Caki2 (cell line): Measurements from ENCODE around the gene OBSCN. TPM values are rescaled to one million over a fixed set of nuclear protein-coding genes. Genes with fewer than 3 reads are reported as not detected.

Experiments
- DNase-seq: peaks from one replicate; pipeline ENCODE4 v3.0.0-alpha.2; 2015; ENCODE audit warnings: low read depth
- in situ Hi-C: cut with HindIII; loops from 2 replicates; pipeline ENCODE4 v1.10.0; 2016; ENCODE audit warnings: low sequenced_read_pairs, low pct_unique_long_range_greater_than_20kb, mixed read lengths
- total RNA-seq: library from RNA; depleted of rRNA; stranded (reverse); fragments of >200 nt; shearing (Covaris generic); gene quantifications from 2 replicates; pipeline ENCODE4 v1.2.3, GENCODE V29; 2014; ENCODE audit warnings: low replicate concordance

Gene OBSCN
- total RNA-seq, 1 experiment from 2014 or later, result 16.7 TPM

- in situ Hi-C loops, result no loop called here
These were observed 141.0 kb downstream of the OBSCN start for GRCh38 chr1:228348708-228349467.

GRCh38 chr1:228349701-228350171 is 141.9 kb downstream of the OBSCN start:
- DNase-seq, result no peak
- in situ Hi-C loops, result no loop called here

More at GRCh38 chr1:228348708-228349467, 141.0 kb downstream of the OBSCN start:
- no peak for DNase-seq

- no peak for DNase-seq
- in situ Hi-C loops, result no loop called here
These were observed 142.4 kb downstream of the OBSCN start for GRCh38 chr1:228350179-228350742.

DNA sequence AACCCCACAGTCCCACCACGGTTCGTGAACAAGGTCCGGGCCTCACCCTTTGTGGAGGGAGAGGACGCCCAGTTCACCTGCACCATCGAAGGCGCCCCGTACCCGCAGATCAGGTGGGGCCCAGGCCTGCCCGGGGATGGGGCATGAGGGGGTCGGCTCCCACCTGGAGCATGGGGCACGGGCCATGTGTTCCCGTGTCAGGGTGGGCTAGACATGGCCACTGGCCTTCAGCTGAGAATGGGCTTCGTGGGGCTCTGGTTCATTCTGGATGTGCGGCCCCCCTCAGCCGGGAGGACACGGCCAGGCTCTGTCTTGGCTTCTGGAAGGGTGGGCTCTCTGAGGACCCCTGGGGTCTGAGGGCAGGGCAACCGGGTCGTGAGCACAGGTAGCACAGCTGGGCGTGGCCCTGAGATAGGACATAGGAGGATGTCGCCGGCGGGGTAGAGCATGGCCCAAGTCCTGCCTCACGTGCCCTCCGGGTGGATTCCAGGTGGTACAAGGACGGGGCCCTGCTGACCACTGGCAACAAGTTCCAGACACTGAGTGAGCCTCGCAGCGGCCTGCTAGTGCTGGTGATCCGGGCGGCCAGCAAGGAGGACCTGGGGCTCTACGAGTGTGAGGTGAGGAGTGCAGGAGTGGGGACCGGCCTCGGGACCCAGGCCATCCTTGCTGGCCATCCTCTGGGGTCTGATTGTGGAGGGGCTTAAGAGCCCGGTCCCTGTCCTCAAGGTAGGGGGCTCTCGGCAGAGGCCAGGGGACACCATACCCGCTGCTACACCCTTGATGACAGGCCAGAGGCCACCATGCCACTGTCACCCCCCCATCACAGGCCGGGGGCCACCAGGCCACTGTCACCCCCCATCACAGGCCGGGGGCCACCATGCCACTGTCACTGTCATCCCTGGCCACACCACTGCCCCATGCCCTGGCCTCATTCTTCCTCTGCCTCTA is 143.3 kb downstream of the OBSCN start:
- DNase-seq, result no peak
- in situ Hi-C loops, result no loop called here

DNA sequence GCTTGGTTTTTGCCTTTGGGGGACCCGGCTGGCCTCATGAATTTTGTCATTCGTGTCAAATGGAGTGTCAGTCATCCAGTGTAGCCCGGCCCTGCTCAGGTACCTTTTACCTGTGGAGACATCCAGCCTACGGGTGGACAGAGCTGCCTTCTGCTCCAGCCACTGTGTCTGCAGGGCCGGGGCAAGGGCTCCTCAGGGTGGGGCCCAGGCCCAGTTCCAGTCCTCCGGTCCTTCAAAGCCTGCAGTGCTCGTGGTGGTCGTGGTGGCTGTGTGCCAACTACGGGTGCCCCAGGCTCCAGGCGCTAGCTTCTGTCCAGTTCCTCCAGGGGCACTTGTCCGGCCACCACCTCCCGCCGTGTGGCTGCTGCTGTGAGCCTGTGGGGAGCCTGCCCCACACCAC is 144.0 kb downstream of the OBSCN start:
- in situ Hi-C loops, result no loop called here
- DNase-seq, result no peak

- in situ Hi-C loops, result no loop called here
- DNase-seq, result no peak
These were observed 145.0 kb downstream of the OBSCN start for GRCh38 chr1:228352677-228353481.

DNA sequence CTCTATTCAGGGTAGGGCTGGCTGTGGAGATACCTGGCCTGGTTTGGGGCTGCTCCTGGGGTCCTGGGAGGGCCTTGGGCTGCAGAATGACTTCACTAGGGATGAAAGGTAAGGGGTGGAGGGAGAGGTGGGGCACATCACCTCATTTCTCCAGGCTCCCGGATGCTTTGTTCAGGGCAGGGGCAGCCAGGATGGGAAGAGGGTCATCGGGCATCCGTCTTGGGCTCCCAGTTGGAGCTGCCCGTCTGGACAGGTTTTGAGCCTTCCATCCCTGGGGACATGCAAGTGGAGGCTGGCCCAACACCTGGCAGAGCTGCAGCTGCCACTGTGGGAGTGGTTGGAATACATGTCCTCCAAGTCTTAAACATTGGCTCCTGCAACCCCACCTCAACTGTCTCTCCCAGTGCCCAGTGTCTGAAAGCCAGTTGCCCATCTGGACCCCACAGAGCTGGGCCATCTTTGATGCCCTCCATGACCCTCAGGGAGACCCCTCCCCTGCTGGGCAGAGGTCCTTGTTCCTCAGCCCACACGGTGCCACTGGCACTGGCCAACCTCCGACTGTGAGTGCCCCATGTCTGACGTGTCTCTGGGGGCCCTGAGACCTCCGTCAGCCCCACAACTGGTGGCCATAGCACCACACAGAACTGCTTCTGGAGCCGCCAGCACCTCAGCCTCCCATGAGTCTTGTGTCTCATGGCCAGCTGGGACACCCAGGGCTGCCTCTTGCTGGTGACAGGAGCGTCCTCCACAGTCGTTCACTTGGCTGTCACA is 145.9 kb downstream of the OBSCN start:
- in situ Hi-C loops, result no loop called here

DNA sequence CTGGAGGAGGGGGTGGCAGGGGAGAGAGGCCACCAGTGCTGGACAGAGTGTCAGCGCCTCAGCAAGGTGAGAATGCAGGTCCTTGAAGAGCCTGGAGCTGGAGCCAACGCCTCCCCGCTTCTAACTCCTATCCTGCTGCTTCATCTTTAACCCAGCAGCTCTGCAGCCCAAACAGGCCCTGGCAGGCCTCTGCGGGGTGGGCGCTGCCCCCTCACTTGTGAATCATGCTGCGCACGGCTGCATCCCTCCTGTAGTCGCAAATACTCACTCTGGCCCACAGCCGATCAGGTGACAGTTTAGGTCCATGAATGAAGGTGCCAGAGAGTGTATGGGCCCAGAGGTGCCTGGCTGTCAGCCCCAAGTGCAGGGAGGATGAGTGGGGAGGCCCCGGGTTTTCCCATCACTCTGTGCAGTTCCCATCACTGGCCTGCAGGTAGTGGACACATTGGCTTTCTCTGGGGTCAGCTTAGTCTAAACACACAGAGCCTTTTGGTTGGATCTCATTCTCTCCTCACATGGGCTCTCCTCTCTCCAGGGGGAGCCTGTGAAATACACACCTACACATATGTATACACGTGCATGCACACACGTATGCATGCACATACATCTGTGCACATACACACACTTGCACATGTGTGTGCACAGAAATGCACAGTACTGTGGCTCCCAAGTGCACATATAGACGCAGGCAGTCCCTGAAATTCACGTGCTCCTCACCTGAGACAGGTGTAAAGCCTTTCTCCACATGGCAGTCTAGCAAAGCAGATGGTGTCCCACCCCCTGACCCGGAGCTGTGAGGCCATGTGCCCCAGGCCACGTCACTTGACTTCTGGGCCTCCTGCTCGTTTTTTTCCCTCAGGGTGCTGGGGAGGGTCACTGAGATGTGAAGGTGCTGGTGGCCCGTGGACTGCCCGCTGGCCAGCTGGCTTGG is 146.8 kb downstream of the OBSCN start:
- in situ Hi-C loops, result no loop called here

More for the DNA sequence above, 145.9 kb downstream of the OBSCN start:
- DNase-seq, result no peak

DNA sequence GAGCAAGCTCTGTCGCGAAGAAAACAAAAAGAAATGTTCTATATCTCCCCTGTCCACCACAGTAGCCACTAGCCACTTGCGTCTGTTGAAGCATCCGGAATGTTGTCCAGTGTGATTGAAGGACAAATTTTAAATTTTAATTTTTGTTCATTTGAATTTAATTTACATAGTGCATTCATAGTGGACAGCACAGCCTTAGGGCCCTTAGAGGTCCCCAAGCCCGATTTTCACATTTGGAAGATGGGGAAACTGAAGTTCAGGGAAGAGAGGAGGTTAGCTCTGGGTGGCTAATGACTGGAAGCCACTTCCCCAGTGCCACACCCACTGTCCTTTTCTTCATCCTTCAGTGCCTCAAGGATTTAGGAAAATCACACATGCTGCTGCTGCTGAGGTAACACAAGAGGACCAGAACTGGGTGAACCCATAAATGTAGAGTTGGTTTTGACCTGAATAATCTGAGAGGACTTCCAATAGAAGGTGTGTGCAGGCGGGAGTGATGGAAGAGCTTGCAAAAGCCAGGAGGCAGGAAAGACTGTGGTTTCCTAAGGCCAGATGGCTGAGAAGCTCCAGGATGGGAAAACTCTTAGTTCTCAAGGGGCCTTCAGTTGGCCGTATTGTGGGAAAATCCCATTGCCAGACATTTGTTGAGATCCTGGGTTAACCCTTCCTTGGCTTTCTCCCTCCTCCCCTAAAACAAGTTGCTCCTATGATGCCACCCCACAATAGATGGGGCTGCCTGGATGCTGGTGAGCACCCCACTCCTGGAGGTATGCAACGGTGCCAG is 149.2 kb downstream of the OBSCN start:
- DNase-seq, result no peak
- in situ Hi-C loops, result no loop called here

More for the DNA sequence above, 146.8 kb downstream of the OBSCN start:
- no peak for DNase-seq

GRCh38 chr1:228358039-228358763 is 150.4 kb downstream of the OBSCN start:
- no peak for DNase-seq
- in situ Hi-C loops, result no loop called here

DNA sequence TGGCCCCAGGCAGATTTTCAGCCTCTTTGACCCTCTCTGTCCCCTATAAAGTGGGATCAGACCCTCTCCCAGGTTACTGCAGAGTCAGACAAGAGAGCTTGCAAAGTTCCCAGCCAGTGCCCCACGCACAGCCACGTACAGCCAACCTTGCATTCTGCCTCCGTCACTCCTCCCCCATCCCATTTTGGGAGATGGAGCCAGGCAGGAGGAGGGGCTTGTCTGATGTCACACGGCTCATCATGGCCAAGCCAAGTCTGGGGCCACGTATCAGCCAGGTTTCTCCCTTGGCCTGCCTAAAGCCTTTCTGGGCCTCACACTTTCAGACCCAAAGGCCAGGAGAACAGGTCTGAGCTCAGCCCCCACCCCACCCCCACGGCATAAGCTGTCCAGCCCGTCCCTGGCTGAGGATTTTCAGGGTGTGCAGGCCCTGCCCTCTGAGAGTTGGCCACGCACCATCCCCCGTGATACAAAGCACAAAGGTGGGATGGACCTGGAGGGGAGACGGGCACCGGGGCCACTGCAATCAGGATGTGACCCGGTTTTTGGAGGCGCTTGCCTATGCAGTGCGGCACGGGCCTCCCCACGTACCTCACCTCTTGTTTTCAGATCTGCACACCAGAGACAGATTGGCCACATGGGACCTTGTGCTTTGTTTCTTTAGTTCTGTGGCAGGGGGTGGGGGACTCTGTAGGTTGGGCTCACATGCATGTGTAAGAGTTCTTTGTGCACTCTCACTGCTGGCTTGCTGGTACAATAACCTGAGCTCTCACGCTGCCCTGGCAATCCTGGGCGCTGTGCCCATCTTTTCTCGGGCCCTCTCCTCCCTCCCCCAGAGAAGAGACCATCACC is 151.1 kb downstream of the OBSCN start:
- DNase-seq, result no peak
- in situ Hi-C loops, result no loop called here

- DNase-seq, result no peak
- in situ Hi-C loops, result no loop called here
These were observed 152.0 kb downstream of the OBSCN start for GRCh38 chr1:228359613-228360532.

- in situ Hi-C loops, result no loop called here
- DNase-seq, result no peak
These were observed 152.9 kb downstream of the OBSCN start for GRCh38 chr1:228360533-228361313.
